ENCODE results near the gene SLIT3. TPM values are rescaled to one million over a fixed set of nuclear protein-coding genes. Genes with fewer than 3 reads are reported as not detected.

The SLIT3 gene
- total RNA-seq, 2 experiments from 2014 or later, result 0.20 to 0.43 TPM

DNA sequence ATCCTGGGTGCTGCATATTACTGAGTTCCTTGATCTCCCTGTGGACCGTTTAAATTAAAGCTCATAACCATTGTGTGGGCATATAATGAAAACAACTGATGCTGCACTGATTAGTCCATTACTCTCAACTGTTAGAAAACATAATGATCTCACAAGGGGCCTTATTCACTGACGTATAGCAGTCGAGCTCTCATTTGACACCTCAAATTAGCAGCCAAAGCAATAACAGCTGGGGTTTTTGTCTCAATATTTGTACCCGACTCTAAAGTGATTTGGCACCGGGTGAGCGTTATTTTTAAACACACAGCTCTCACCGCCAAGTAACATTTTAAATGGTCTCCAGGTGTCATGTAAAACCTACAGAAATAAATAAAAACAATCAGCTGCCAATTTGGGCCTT is 469.6 kb downstream of the SLIT3 start:
- Mint-ChIP-seq H3K4me1 (peaks cover 6% of the 10 kb centered on the region), H3K36me3 (peaks cover 8% of the 10 kb centered on the region), H3K27me3 (peaks cover 28% of the 10 kb centered on the region), H3K4me3 (no peak overlapping the region), H3K27ac (no peak overlapping the region), H3K9me3 (peaks cover 4% of the 10 kb centered on the region)
- DNase-seq, result no peak

DNA sequence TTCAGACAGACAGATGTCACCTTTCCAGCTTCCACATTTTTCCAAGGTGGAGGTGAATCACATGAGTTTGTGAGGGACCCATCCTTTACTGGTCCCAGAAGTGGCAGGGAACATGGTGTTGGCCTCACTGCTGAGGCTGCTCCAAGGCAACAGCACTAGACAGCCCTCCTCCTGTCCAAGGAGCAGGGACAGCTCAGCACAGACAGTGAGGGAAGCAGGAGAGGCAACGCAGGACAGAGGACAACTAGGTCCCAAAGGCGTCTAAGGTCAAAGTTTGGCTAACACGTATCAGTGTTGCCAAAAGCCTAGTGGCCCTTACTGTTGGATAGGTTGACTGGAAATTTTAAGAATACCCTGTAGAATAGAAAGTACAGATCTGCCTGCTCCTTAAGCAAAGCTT is 470.1 kb downstream of the SLIT3 start:
- Mint-ChIP-seq H3K27ac (no peak overlapping the region), H3K4me1 (peaks cover under 1% of the 10 kb centered on the region), H3K4me3 (no peak overlapping the region), H3K9me3 (no peaks in the 10 kb centered on the region), H3K36me3 (peaks cover 5% of the 10 kb centered on the region), H3K27me3 (peaks cover 28% of the 10 kb centered on the region)
- DNase-seq, result no peak

DNA sequence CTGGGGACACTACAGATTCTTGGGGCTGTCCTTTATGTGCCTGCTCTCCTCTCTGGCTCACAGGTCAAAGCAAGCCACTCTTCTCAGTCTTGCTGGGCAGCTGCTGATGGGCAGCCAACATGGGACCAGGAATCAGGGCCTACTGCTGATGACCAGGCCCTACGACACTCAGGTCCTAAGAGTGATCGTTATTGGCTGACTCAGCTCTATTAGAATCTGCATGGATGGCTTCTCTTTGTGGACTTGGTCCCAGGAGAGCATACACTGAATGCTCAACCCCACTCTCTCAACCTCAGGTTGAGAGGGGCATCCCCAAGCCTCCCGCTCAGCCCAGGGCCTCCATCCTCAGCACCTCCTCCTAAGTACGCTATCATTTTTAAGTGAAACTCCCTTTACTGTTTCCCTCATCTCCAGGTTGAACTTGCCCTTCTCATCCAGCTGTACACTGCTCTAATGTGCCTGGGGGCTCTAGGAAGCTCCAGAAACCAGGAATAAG is 471.0 kb downstream of the SLIT3 start:
- Mint-ChIP-seq H3K4me3 (no peak overlapping the region), H3K27me3 (peaks cover 28% of the 10 kb centered on the region), H3K4me1 (no peaks in the 10 kb centered on the region), H3K9me3 (no peaks in the 10 kb centered on the region), H3K36me3 (peaks cover 3% of the 10 kb centered on the region), H3K27ac (no peak overlapping the region)
- DNase-seq, result no peak

DNA sequence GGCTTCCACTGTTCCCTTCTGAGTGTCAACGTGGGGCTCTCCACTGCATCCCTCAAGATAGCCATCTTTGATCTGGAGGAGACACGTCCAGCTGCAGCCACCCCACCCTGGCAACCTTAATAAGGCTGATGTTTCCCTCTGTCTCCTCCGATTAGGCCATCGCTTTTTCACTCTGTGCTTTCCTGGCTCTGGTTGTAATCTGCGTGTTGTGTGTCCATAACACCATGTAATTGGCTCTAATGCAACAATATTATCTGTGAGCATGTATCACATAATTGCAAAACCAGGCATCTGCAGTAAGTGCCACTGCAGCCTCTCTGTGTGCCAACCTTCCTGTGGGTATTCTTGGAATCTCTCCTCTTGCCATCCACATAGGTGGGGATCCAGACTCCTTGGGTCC is 471.9 kb downstream of the SLIT3 start:
- Mint-ChIP-seq H3K9me3 (no peaks in the 10 kb centered on the region), H3K36me3 (peaks cover under 1% of the 10 kb centered on the region), H3K27ac (no peak overlapping the region), H3K27me3 (peaks cover 24% of the 10 kb centered on the region), H3K4me3 (no peak overlapping the region), H3K4me1 (no peaks in the 10 kb centered on the region)
- no peak for DNase-seq

DNA sequence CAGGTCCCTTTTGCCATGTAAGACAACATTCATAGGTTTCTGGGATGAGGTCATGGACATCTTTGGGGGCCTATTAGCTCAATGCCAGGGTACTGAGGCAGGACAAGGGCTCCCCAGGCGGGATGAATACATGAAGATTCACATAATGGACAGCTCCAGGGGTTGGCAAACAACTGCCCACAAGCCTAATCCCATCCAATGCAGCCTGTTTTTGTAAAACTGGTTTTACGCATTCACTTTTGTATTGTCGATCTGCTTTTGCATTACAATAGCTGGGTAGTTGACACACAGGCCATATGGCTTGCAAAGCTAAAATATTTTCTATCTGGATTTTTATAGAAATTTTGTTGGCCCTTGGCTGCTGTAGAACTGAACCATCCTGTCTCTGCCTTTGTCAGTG is 473.3 kb downstream of the SLIT3 start:
- Mint-ChIP-seq H3K4me3 (no peak overlapping the region), H3K36me3 (no peaks in the 10 kb centered on the region), H3K27ac (no peak overlapping the region), H3K4me1 (peaks cover 6% of the 10 kb centered on the region), H3K27me3 (peaks cover 17% of the 10 kb centered on the region), H3K9me3 (no peaks in the 10 kb centered on the region)
- no peak for DNase-seq

DNA sequence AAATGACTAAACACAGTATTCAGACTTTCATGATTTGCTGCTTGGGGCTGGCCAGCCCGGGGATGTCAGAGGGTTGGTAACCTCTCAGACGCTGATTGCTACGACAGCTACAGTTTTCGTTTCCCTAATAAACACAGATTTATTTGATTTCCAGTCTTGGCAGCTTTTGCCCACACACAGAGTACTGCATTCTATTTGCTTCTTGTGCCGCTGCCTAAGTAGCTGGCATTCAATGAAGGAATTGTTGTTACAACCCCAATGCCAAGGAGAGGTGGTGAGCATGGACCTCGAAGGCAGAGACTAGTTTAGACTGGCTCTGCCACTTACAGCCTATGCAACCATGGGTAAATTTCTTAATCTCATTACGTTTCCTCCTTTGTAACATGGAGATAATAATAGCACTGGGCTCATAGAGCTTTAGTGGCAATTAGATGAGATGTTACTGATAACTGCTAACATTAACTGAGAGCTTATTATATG is 474.7 kb downstream of the SLIT3 start:
- Mint-ChIP-seq H3K36me3 (no peaks in the 10 kb centered on the region), H3K27me3 (peaks cover 11% of the 10 kb centered on the region), H3K4me1 (peaks cover 14% of the 10 kb centered on the region), H3K4me3 (no peak overlapping the region), H3K27ac (no peak overlapping the region), H3K9me3 (no peaks in the 10 kb centered on the region)
- DNase-seq, result no peak

DNA sequence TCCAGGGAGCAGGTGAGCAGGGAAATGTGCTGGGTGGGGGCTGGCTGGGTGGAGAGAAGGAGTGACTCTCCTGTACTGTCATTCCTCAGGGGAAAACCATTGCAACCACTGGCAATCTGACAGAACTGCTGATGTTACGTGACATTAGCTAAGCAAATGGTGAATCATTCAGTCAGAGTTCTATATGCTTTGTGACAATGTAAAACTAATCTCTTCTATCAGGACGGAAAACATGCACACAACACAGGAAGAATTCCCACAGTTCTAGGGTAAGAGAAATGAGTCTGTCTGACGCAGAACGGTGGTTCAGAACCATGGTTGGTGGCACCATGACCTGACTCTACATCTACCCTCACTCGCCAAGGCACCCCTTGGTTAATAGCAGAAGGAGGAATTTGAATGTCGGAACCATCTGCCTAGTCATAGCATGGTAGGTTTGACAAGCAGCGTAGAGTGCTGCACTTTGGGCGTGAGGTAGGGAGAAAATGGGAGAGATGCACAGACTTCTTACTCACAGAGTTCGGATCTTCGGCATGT is 478.1 kb downstream of the SLIT3 start:
- Mint-ChIP-seq H3K9me3 (no peaks in the 10 kb centered on the region), H3K4me1 (peaks cover 17% of the 10 kb centered on the region), H3K36me3 (no peaks in the 10 kb centered on the region), H3K27ac (peak overlapping the region; percentile 64), H3K4me3 (no peak overlapping the region), H3K27me3 (peaks cover 22% of the 10 kb centered on the region)
- DNase-seq, result no peak

DNA sequence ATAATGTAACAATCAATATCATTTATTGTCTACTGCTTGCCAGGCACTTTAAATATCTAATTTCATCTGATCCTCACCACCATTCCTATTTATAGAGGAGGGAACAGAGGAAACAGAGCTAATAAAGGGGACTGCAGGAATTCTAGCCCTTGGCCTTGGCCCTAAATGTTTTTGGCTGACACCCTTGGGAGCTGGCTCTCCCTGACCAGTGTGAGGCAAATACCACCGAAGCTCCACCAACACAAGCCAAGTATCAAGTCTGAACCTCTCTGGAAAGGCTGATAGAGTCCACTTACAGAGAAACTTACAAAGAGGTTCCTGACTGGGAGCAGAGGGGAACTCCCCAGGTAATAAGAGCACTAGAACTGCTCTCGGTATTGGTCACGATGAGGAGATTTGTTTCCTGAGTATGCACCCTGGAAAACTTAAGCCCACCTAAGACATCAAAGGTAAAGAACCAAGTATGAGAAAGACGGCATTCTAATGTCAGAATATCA is 478.6 kb downstream of the SLIT3 start:
- DNase-seq, result no peak
- Mint-ChIP-seq H3K27me3 (peaks cover 22% of the 10 kb centered on the region), H3K9me3 (no peaks in the 10 kb centered on the region), H3K4me1 (peaks cover 17% of the 10 kb centered on the region), H3K36me3 (no peaks in the 10 kb centered on the region), H3K27ac (peak overlapping the region; percentile 64), H3K4me3 (no peak overlapping the region)

DNA sequence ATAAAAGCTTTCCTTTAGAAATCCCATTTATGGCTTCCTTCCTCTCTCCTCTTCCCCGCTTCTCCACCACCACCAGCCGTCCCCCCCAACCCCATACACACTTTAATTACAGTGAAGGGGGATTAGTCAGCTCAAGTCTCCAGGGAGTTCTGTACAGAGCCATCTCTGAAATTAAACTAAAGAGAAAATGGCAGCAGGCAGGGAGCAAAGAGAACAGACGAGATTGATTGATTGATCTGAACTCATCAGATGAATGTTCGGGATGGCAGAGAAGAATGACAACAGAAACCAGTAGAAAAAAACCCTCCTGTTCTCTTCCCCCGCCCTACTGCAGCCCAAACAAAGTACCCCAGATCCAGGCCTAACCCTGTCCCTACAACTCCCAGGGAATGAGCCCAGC is 480.1 kb downstream of the SLIT3 start:
- Mint-ChIP-seq H3K36me3 (no peaks in the 10 kb centered on the region), H3K4me1 (peaks cover 17% of the 10 kb centered on the region), H3K27ac (no peak overlapping the region), H3K4me3 (no peak overlapping the region), H3K9me3 (no peaks in the 10 kb centered on the region), H3K27me3 (peaks cover 28% of the 10 kb centered on the region)
- DNase-seq, result no peak

DNA sequence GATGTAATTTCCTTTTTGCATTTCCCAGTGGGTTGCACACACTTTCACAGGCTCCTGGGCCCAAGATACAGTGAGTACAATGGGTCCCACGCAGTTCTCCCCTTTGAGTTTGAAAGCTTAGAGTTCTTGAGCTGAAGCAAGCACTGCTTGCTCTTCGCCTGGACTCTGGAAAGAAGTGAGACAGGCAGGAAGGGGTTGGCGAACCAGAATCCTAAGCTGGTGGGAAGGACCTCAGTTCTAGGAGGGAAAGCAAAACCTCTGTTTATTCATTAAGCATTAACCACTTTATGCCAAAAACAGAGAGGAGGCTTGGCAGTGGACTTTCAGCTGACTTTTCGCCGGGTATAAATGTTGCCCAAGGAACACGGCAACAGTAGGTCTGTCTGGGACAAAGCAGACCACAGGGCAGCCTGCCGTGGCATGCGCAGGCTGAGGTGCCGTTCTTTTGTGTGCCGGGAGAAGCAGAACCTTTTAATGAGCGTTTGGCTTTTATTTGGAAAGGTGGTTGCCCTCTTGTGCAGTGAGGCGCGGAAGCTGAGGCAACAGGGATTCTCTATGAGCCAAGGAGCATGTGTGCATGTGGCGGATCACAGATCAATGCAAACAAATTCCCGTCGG is 481.8 kb downstream of the SLIT3 start:
- Mint-ChIP-seq H3K27me3 (peaks cover 39% of the 10 kb centered on the region), H3K4me3 (no peak overlapping the region), H3K36me3 (no peaks in the 10 kb centered on the region), H3K9me3 (no peaks in the 10 kb centered on the region), H3K27ac (no peak overlapping the region), H3K4me1 (peaks cover 17% of the 10 kb centered on the region)
- DNase-seq, result no peak

DNA sequence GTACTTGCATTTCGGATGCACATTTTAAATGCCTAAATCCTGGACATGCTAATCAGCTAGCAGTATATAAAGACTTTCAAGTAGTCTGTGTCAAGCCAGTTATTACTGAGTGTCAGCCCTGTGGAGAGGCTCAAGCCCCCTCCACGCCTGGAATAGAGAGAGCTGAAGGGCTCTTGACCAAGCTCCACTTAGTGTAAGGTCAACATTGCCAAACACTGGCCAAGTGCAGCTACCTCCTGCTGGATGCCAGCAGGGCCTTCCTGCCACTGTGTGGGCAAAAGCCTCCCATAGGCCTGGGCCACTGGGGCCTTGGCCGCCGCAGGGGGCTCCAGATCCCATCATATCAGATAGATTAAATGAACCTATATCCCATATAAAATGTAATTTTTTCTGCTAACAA is 482.4 kb downstream of the SLIT3 start:
- no peaks in the 10 kb centered on the region for H3K36me3 Mint-ChIP-seq
- H3K27ac Mint-ChIP-seq, result no peak overlapping the region
- H3K9me3 Mint-ChIP-seq, result no peaks in the 10 kb centered on the region
- H3K27me3 Mint-ChIP-seq, result peaks cover 44% of the 10 kb centered on the region
- H3K4me1 Mint-ChIP-seq, result peaks cover 17% of the 10 kb centered on the region
- H3K4me3 Mint-ChIP-seq, result no peak overlapping the region
- no peak for DNase-seq

DNA sequence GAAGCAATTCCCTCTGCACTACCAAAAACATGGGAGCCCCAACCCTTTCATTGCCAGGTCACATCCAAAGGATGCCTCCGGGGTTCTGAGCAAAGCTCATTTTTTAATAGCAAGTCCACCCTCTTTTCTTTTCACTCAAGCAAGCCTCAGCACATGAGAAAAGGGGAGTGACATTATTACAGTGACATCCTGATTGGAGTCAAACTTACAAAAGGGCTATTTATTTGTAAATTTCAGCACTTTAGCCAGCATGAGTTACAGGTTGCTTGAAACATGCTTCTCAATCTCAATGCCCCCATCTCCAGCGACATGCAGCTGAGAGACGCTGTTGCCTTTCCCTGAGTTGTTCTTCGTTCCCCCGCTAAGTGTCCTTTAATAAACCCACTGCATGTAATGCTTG is 483.3 kb downstream of the SLIT3 start:
- H3K9me3 Mint-ChIP-seq, result no peaks in the 10 kb centered on the region
- DNase-seq, result no peak
- no peaks in the 10 kb centered on the region for H3K36me3 Mint-ChIP-seq
- H3K4me1 Mint-ChIP-seq, result peaks cover 11% of the 10 kb centered on the region
- no peak overlapping the region for H3K4me3 Mint-ChIP-seq
- peaks cover 41% of the 10 kb centered on the region for H3K27me3 Mint-ChIP-seq
- no peak overlapping the region for H3K27ac Mint-ChIP-seq

DNA sequence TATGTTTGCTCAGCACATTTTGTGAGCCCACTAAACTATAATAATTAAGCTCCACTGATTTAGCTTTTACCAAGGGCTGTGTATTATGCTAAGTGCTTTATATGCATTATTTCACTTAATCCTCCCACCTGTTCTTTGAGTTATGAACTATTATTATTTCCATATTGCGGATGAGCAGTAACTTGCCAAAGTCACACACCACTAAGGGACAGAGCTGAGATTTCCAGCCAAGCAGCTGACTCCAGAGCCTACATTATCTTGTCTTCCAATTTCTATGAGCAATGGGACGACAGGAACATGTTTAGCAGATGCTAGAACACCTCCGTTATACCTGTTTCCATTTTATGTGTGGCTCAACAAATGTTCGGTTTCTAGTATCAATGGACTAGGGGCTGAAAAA is 484.3 kb downstream of the SLIT3 start:
- H3K36me3 Mint-ChIP-seq, result no peaks in the 10 kb centered on the region
- peaks cover 46% of the 10 kb centered on the region for H3K27me3 Mint-ChIP-seq
- H3K9me3 Mint-ChIP-seq, result no peaks in the 10 kb centered on the region
- no peak overlapping the region for H3K4me3 Mint-ChIP-seq
- no peak for DNase-seq
- H3K27ac Mint-ChIP-seq, result no peak overlapping the region
- peaks cover 4% of the 10 kb centered on the region for H3K4me1 Mint-ChIP-seq

DNA sequence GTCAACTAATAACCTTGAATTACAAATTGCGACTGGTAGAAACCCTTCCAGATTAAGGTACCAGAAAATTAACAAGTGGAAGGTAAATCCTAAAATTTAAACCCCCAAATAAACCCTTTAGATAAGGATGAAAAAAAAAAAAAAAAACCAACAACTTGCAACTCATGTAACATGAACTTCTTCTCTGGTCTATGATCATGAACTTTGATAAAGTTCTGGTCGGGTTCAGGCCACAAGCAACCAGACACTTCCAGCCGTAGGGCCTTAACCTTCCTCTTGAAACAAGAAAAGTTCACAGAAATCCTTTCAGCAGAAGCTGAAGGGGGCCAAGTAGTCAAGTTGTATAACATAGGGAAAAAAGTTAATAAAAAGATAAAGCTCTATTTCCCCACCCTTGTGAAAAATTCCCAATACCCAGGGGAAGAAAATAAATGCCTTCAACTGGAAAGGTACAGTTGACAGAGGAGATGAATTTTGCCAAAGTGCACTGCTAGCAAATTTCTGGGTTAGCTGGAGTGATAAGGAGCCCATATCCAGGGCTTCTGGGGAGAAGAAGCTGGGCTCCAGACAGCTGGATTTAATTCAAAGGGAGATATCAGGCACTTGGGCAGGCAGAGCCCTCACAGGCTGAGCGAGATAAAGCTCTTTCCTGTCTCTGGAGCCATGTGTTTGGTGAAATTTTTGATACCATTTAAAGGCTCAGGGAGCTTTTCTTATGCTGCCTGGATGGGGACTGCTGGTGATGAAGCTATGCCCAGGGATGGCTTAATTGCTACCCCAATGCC is 487.6 kb downstream of the SLIT3 start:
- no peaks in the 10 kb centered on the region for H3K9me3 Mint-ChIP-seq
- H3K27ac Mint-ChIP-seq, result no peak overlapping the region
- H3K4me3 Mint-ChIP-seq, result no peak overlapping the region
- no peaks in the 10 kb centered on the region for H3K4me1 Mint-ChIP-seq
- DNase-seq, result no peak
- H3K36me3 Mint-ChIP-seq, result no peaks in the 10 kb centered on the region
- H3K27me3 Mint-ChIP-seq, result peaks cover 28% of the 10 kb centered on the region

DNA sequence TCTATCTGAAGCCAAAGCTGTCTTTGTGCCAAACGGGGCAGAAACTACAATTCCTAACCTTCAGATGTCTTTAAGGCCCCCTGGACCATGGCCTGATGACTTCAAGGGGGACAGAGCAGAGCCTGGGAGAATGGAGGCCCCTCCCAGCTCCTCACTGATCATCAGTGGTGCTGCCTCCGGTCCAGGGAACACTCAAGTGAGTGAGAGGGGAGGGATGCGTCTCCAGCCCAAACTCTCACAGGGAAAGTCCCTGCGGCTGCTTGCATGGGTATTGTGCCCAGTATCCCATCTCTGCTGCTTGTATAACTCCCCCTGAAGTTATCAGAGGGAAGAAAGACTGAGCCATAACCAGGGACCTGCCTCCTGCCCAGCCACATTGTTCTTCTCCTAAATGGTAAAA is 490.3 kb downstream of the SLIT3 start:
- Mint-ChIP-seq H3K4me3 (no peak overlapping the region), H3K27ac (no peak overlapping the region), H3K27me3 (peaks cover 31% of the 10 kb centered on the region), H3K36me3 (no peaks in the 10 kb centered on the region), H3K9me3 (no peaks in the 10 kb centered on the region), H3K4me1 (no peaks in the 10 kb centered on the region)
- DNase-seq, result no peak
